H1 (cell line): Measurements from ENCODE around the gene SNAPIN. TPM values are rescaled to one million over a fixed set of nuclear protein-coding genes. Genes with fewer than 3 reads are reported as not detected.

Source experiments
- CTCF ChIA-PET: fragments of 300-600 bp; sonication (Branson Sonifier 250); formaldehyde crosslinking; loops from one replicate; lab custom pipeline; 2021; ENCODE audit not compliant: partially characterized antibody; lab: Charles Lee
- POLR2A ChIA-PET: fragments of 300-600 bp; sonication (Branson Sonifier 250); formaldehyde crosslinking; loops from one replicate; lab custom pipeline; 2021; ENCODE audit warnings: inconsistent platforms; ENCODE audit not compliant: partially characterized antibody; lab: Charles Lee
- DNase-seq, 2 experiments: peaks; one replicate each; pipeline versions ENCODE4 v3.0.0 to v3.0.0-alpha.2; 2010 to 2022; ENCODE audit warnings: low spot score in 2 of 2, low read depth in 1 of 2, mixed read lengths in 1 of 2
- FAIRE-seq: peaks from 2 replicates; lab custom pipeline; 2011; peaks lifted over from hg19 to GRCh38; lab: Jason Lieb, UNC
- H2AFZ ChIP-seq: 2 replicates; pipeline ENCODE4 v1.8.1; 2012; ENCODE audit warnings: low read length, inconsistent platforms
- H2AK5ac ChIP-seq: 2 replicates; pipeline ENCODE4 v1.6.1; 2013; ENCODE audit warnings: low read depth, low read length
- H2BK120ac ChIP-seq: replicated peaks from 2 replicates; pipeline ENCODE3; 2013; ENCODE audit warnings: low read depth, low read length, inconsistent platforms
- H2BK12ac ChIP-seq: 2 replicates; pipeline ENCODE4 v1.6.1; 2013; ENCODE audit warnings: low read depth, low read length
- H2BK15ac ChIP-seq: 2 replicates; pipeline ENCODE4 v1.6.1; 2013; ENCODE audit warnings: low read length
- H2BK20ac ChIP-seq: 2 replicates; pipeline ENCODE4 v1.6.1; 2013; ENCODE audit warnings: low read length
- H2BK5ac ChIP-seq: 2 replicates; pipeline ENCODE4 v1.6.1; 2013; ENCODE audit warnings: low read depth, low read length
- H3K14ac ChIP-seq: 2 replicates; pipeline ENCODE4 v1.6.1; 2013; ENCODE audit warnings: inconsistent platforms; ENCODE audit not compliant: insufficient read length
- H3K18ac ChIP-seq: 2 replicates; pipeline ENCODE4 v1.6.1; 2013; ENCODE audit warnings: low read length; ENCODE audit errors: extremely low read depth
- H3K23ac ChIP-seq: 2 replicates; pipeline ENCODE4 v1.6.1; 2013; ENCODE audit warnings: inconsistent platforms; ENCODE audit not compliant: insufficient read length
- H3K23me2 ChIP-seq: 2 replicates; pipeline ENCODE4 v1.6.1; 2013; ENCODE audit warnings: low read depth, low read length
- H3K27ac ChIP-seq: 2 replicates; pipeline ENCODE4 v1.6.1; 2011; ENCODE audit warnings: low read depth, low read length, inconsistent platforms
- H3K27me3 ChIP-seq, 4 experiments: replicated peaks in 1 of 4; 1 replicate in 1 of 4; 2 replicates in 3 of 4; pipeline versions ENCODE4 v1.6.1 to v1.8.1; 2011 to 2013; ENCODE audit warnings: low read length in 3 of 4, mild to moderate bottlenecking in 3 of 4, inconsistent platforms in 2 of 4, mixed read lengths in 2 of 4, moderate library complexity in 1 of 4; ENCODE audit not compliant: control insufficient read depth in 3 of 4, insufficient read depth in 3 of 4; ENCODE audit errors: extremely low read depth in 1 of 4
- H3K36me3 ChIP-seq, 4 experiments: 2 replicates each; pipeline versions ENCODE4 v1.6.1 to v1.8.1; 2011 to 2013; ENCODE audit warnings: mild to moderate bottlenecking in 4 of 4, low read length in 3 of 4, moderate library complexity in 2 of 4, control low read depth in 1 of 4, inconsistent platforms in 1 of 4; ENCODE audit not compliant: insufficient read depth in 4 of 4, control insufficient read depth in 2 of 4
- H3K4ac ChIP-seq: replicated peaks from 2 replicates; pipeline ENCODE3; 2013; ENCODE audit warnings: low read length, low read depth, mixed read lengths, inconsistent platforms; ENCODE audit not compliant: insufficient read length
- H3K4me1 ChIP-seq, 4 experiments: replicated peaks in 1 of 4; 1 replicate in 1 of 4; 2 replicates in 3 of 4; pipeline versions ENCODE4 v1.6.1 to v1.8.1; 2011 to 2013; ENCODE audit warnings: low read length in 3 of 4, inconsistent platforms in 2 of 4, mixed read lengths in 1 of 4; ENCODE audit not compliant: insufficient read depth in 4 of 4, control insufficient read depth in 3 of 4
- H3K4me2 ChIP-seq, 2 experiments: 2 replicates each; pipeline versions ENCODE4 v1.6.1 to v1.8.1; 2011 to 2013; ENCODE audit warnings: low read depth in 2 of 2, low read length in 2 of 2, control low read depth in 1 of 2, inconsistent platforms in 1 of 2, mild to moderate bottlenecking in 1 of 2; ENCODE audit not compliant: insufficient read depth in 1 of 2
- H3K4me3 ChIP-seq, 4 experiments: fragments of 200-600, 300-600 bp in 1 of 4; sonication (generic), shearing (Covaris generic), sonication (Bioruptor Twin) in 1 of 4; 2 replicates each; pipeline versions ENCODE4 v1.5.1 to v1.8.1; 2011 to 2016; ENCODE audit warnings: low read length in 4 of 4, low read depth in 3 of 4, control low read depth in 2 of 4, inconsistent platforms in 2 of 4, mild to moderate bottlenecking in 2 of 4, mixed read lengths in 1 of 4, moderate library complexity in 1 of 4; ENCODE audit not compliant: insufficient read depth in 2 of 4; ENCODE audit errors: extremely low read depth in 1 of 4
- H3K56ac ChIP-seq: replicated peaks from 2 replicates; pipeline ENCODE3; 2013; ENCODE audit warnings: low read depth, mild to moderate bottlenecking, mixed read lengths, low read length, inconsistent platforms; ENCODE audit not compliant: insufficient read length
- H3K79me1 ChIP-seq: 2 replicates; pipeline ENCODE4 v1.6.1; 2013; ENCODE audit warnings: low read depth, low read length, control low read depth
- H3K79me2 ChIP-seq, 2 experiments: 2 replicates each; pipeline versions ENCODE4 v1.6.1 to v1.8.1; 2012 to 2013; ENCODE audit warnings: low read length in 2 of 2, mild to moderate bottlenecking in 2 of 2, inconsistent platforms in 1 of 2; ENCODE audit not compliant: insufficient read depth in 2 of 2, control insufficient read depth in 1 of 2
- H3K9ac ChIP-seq, 4 experiments: replicated peaks in 1 of 4; 1 replicate in 1 of 4; 2 replicates in 3 of 4; pipeline versions ENCODE4 v1.6.1 to v1.8.1; 2011 to 2013; ENCODE audit warnings: low read depth in 3 of 4, low read length in 3 of 4, control low read depth in 2 of 4, mild to moderate bottlenecking in 2 of 4, moderate library complexity in 2 of 4, inconsistent platforms in 1 of 4; ENCODE audit errors: extremely low read depth in 1 of 4
- H3K9me3 ChIP-seq, 2 experiments: 2 replicates each; pipeline versions ENCODE4 v1.6.1 to v1.8.1; 2012 to 2013; ENCODE audit warnings: mild to moderate bottlenecking in 2 of 2, moderate library complexity in 2 of 2, control low read depth in 1 of 2, inconsistent platforms in 1 of 2, low read depth in 1 of 2, low read length in 1 of 2, mixed read lengths in 1 of 2; ENCODE audit not compliant: insufficient read depth in 2 of 2
- H4K20me1 ChIP-seq, 2 experiments: replicated peaks in 1 of 2; 2 replicates each; pipeline versions ENCODE3 to v1.8.1; 2011 to 2013; ENCODE audit warnings: inconsistent platforms in 2 of 2, low read length in 2 of 2, mild to moderate bottlenecking in 1 of 2; ENCODE audit not compliant: insufficient read depth in 2 of 2, control insufficient read depth in 1 of 2
- H4K5ac ChIP-seq: 2 replicates; pipeline ENCODE4 v1.6.1; 2013; ENCODE audit warnings: low read length, low read depth, mixed read lengths, inconsistent platforms; ENCODE audit not compliant: insufficient read length
- H4K8ac ChIP-seq: 2 replicates; pipeline ENCODE4 v1.8.0; 2013; ENCODE audit warnings: mild to moderate bottlenecking, moderate library complexity, low read length, inconsistent platforms; ENCODE audit not compliant: insufficient read depth; ENCODE audit errors: extremely low read depth
- H4K91ac ChIP-seq: replicated peaks from 2 replicates; pipeline ENCODE3; 2013; ENCODE audit warnings: low read length, mixed read lengths, inconsistent platforms; ENCODE audit not compliant: insufficient read length
- BACH1 ChIP-seq: IDR thresholded peaks from 2 replicates; pipeline ENCODE4 v1.6.1; 2012; ENCODE audit warnings: low read length, improper control_type of control experiment
- EGR1 ChIP-seq: IDR thresholded peaks from 2 replicates; pipeline ENCODE4 v1.6.1; 2011; ENCODE audit warnings: low read depth, low read length, borderline replicate concordance
- EP300 ChIP-seq, 2 experiments: IDR thresholded peaks; 1 replicate in 1 of 2; 2 replicates in 1 of 2; pipeline ENCODE4 v1.6.1; 2011 to 2012; ENCODE audit warnings: low read depth in 2 of 2, low read length in 2 of 2, mild to moderate bottlenecking in 2 of 2, borderline replicate concordance in 1 of 2, inconsistent platforms in 1 of 2, moderate library complexity in 1 of 2
- GTF2F1 ChIP-seq: IDR thresholded peaks from 2 replicates; pipeline ENCODE4 v1.6.1; 2012; ENCODE audit warnings: low read depth, low read length, improper control_type of control experiment, borderline replicate concordance
- PHF8 ChIP-seq: fragments of 200-600 bp; sonication (generic); conservative IDR thresholded peaks from 2 replicates; pipeline ENCODE4 v1.7.1; 2012; ENCODE audit warnings: low read depth, mild to moderate bottlenecking, inconsistent platforms, low read length, moderate library complexity
- SIN3A ChIP-seq, 2 experiments: IDR thresholded peaks in 1 of 2; conservative IDR thresholded peaks in 1 of 2; 2 replicates each; pipeline ENCODE4 v1.6.1; 2011 to 2012; ENCODE audit warnings: low read length in 2 of 2, improper control_type of control experiment in 1 of 2, low read depth in 1 of 2, mild to moderate bottlenecking in 1 of 2
- SIX5 ChIP-seq: IDR thresholded peaks from 2 replicates; pipeline ENCODE4 v1.6.1; 2011; ENCODE audit warnings: mild to moderate bottlenecking, low read depth, low read length
- TAF1 ChIP-seq: IDR thresholded peaks from 2 replicates; pipeline ENCODE4 v1.6.1; 2011; ENCODE audit warnings: mild to moderate bottlenecking, low read depth, low read length
- WGBS, 2 experiments: shearing (Covaris generic) in 1 of 2; methylation state at CpG; one replicate each; pipeline versions ENCODE4 v1.1.6 to v1.1.7; 2013 to 2015; ENCODE audit warnings: low lambda C conversion rate in 2 of 2, mixed read lengths in 2 of 2, inconsistent platforms in 1 of 2, low coverage in 1 of 2, missing lambda C conversion rate in 1 of 2; ENCODE audit not compliant: insufficient replicate concordance in 2 of 2, insufficient coverage in 1 of 2, insufficient read length in 1 of 2; ENCODE audit errors: extremely low coverage in 1 of 2, missing lambda C conversion rate in 1 of 2; 5-methylcytosine and 5-hydroxymethylcytosine counted together
- polyA plus RNA-seq, 7 experiments: library from polyadenylated mRNA; depleted of rRNA in 3 of 7; stranded (reverse) in 5 of 7; unstranded in 2 of 7; fragments of >200 nt in 5 of 7; fragments of 200-250 nt in 2 of 7; gene quantifications; 1 replicate in 5 of 7; 2 replicates in 1 of 7; 4 replicates in 1 of 7; pipeline versions ENCODE4 v1.2.1 to v1.2.3, GENCODE V29; 2011 to 2013; ENCODE audit warnings: missing spikeins in 2 of 7, mixed read lengths in 2 of 7
- total RNA-seq: library from RNA; stranded (reverse); fragmentation: NEBNext Ultra II Directional; extraction: Animal tissue kit (Norgen Biotek cat#: 25700); gene quantifications from 2 replicates; pipeline ENCODE4 v1.2.1, GENCODE V29; 2021
- TF ChIP-seq, protein P1 (sequence below): IDR thresholded peaks from 2 replicates; pipeline ENCODE4 v1.6.1; 2011; ENCODE audit warnings: low read length, improper control_type of control experiment

SNAPIN gene
- total and polyA plus RNA-seq, 2 of the 8 experiments (the other 6 are each of a cell fraction or from before 2014, with no cell fraction given) = 25.7 to 31.1 TPM

DNA sequence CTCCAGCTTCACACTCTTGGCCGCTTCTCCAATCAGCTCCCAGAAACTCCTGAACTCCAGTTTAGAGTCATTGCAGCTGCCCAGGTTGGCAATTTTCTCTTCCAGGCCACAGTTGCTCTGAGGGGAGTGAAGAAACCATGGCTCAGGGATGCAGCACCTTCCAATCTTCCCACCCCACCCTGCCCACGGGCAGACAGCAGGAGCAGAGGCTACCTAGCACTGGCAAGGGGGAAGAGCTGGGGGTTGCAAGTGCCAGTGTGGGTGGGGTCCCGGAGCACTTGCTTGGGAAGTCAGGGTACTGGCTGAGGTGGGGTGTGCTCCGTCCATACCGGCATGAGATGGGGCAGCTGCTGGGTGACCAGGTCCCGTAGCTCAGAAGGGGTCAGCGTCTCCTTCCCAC lies 43.6 kb upstream of the SNAPIN start:
- H2AK5ac ChIP-seq = no peak overlapping the region
- no peak overlapping the region for H3K9ac ChIP-seq
- no peak overlapping the region for H3K23ac ChIP-seq
- no peak overlapping the region for H2BK15ac ChIP-seq
- no peak overlapping the region for H3K56ac ChIP-seq
- WGBS, 2 experiments = 95% methylated on average over 7 of the region's 7 CpGs; no CpG with 5 or more reads in 1 of the 2 experiments
- DNase-seq = no peak
- no peaks in the 10 kb centered on the region for H4K20me1 ChIP-seq
- H3K9me3 ChIP-seq = no peaks in the 10 kb centered on the region
- 0 out of 2 replicates have a peak overlapping the region, but pooled peaks have one; percentile 8 for H2BK5ac ChIP-seq
- no peak overlapping the region for H3K14ac ChIP-seq
- H3K36me3 ChIP-seq = peaks cover 0 to 6% (median 0%) of the 10 kb centered on the region in 4 experiments; a peak in 4 of 8 replicates
- no peak overlapping the region for H2AFZ ChIP-seq
- H3K79me1 ChIP-seq = no peaks in the 10 kb centered on the region
- peak overlapping the region; percentile 40 for H3K4ac ChIP-seq
- H4K91ac ChIP-seq = peak overlapping the region; percentile 27
- no peak overlapping the region for H3K4me3 ChIP-seq
- no peak overlapping the region for H3K27ac ChIP-seq
- H3K27me3 ChIP-seq = no peaks in the 10 kb centered on the region; a peak in 1 of 7 replicates
- H3K23me2 ChIP-seq = peaks cover 3% of the 10 kb centered on the region
- no peak overlapping the region for H3K18ac ChIP-seq
- no peak overlapping the region for H3K4me2 ChIP-seq
- H4K8ac ChIP-seq = no peak overlapping the region
- ChIA-PET POLR2A (interaction anchor here (0.8 to 15.3 kb wide), 6 partner anchors 13 to 228 kb away, joined by 3 to 261 read pairs (median 3); partner anchors contain the start of genes CHTOP, S100A1 and S100A13), CTCF (interaction anchor here (0.8 to 15.9 kb wide), 14 partner anchors 8 to 261 kb away, joined by 3 to 224 read pairs (median 18); partner anchors contain the start of genes S100A1, S100A13, S100A2 and S100A6)
- no peak overlapping the region for H2BK20ac ChIP-seq
- FAIRE-seq = no peak
- no peak overlapping the region for H2BK120ac ChIP-seq
- H3K4me1 ChIP-seq = peaks cover 0 to 21% (median 11%) of the 10 kb centered on the region in 4 experiments; a peak in 6 of 7 replicates
- no peaks in the 10 kb centered on the region for H3K79me2 ChIP-seq
- H4K5ac ChIP-seq = no peak overlapping the region
- H2BK12ac ChIP-seq = no peak overlapping the region
- TF ChIP-seq SIX5 = no peak
- TF ChIP-seq PHF8 = no peak
- no peak for TF ChIP-seq GTF2F1
- no peak for TF ChIP-seq SIN3A (conservative IDR thresholded peaks at IDR 0.05 in 1 of 2, IDR thresholded peaks at IDR 0.05 in 1 of 2; ENCODE audit: low read depth in 1 of 2, low read length in 2 of 2)
- TF ChIP-seq EP300 (IDR thresholded peaks at IDR 0.05; ENCODE audit: borderline replicate concordance in 1 of 2, low read depth in 2 of 2, low read length in 2 of 2) = no peak
- TF ChIP-seq EGR1 = no peak
- TF ChIP-seq BACH1 = no peak
- TF ChIP-seq TAF1 = no peak
- TF ChIP-seq, protein P1, sequence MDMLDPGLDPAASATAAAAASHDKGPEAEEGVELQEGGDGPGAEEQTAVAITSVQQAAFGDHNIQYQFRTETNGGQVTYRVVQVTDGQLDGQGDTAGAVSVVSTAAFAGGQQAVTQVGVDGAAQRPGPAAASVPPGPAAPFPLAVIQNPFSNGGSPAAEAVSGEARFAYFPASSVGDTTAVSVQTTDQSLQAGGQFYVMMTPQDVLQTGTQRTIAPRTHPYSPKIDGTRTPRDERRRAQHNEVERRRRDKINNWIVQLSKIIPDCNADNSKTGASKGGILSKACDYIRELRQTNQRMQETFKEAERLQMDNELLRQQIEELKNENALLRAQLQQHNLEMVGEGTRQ = no peak
